Kidney epithelial cell (primary cell): ENCODE results near the gene ZNF684. TPM values are rescaled to one million over a fixed set of nuclear protein-coding genes. Genes with fewer than 3 reads are reported as not detected.
A peak's percentile ranks its signal among the peaks of the same experiment; 100 is the strongest.

Experiments
- DNase-seq: peaks from one replicate; pipeline ENCODE4 v3.0.0-alpha.2; 2010; ENCODE audit warnings: low read depth
- H3K27me3 ChIP-seq: 2 replicates; pipeline ENCODE4 v1.6.0; 2011; ENCODE audit warnings: low read length; ENCODE audit not compliant: control insufficient read depth, insufficient read depth
- H3K36me3 ChIP-seq: 2 replicates; pipeline ENCODE4 v1.5.1; 2011; ENCODE audit warnings: low read length; ENCODE audit not compliant: control insufficient read depth, insufficient read depth
- H3K4me3 ChIP-seq: 2 replicates; pipeline ENCODE4 v1.5.1; 2011; ENCODE audit warnings: low read depth, mild to moderate bottlenecking, control low read depth, low read length
- CTCF ChIP-seq: IDR thresholded peaks from 2 replicates; pipeline ENCODE4 v1.5.1; 2011; ENCODE audit warnings: mild to moderate bottlenecking, moderate library complexity, low read length, control low read depth, inconsistent platforms; ENCODE audit not compliant: insufficient read depth, poor library complexity, severe bottlenecking
- total RNA-seq: library from RNA; depleted of rRNA; stranded (reverse); fragments of >200 nt; gene quantifications from 2 replicates; pipeline ENCODE4 v1.2.3, GENCODE V29; 2015

The ZNF684 gene
- total RNA-seq, 1 donor from 2014 or later, result 2.3 TPM

GRCh38 chr1:40530735-40531380 lies 579 bp upstream of the ZNF684 start:
- Histone ChIP-seq H3K27me3 (no peaks in the 10 kb centered on the region), H3K36me3 (no peaks in the 10 kb centered on the region), H3K4me3 (peak overlapping the region; percentile 79)
- no peak for DNase-seq
- TF ChIP-seq CTCF, result no peak

GRCh38 chr1:40532062-40532389 lies 589 bp downstream of the ZNF684 start:
- no peak for DNase-seq
- TF ChIP-seq CTCF, result no peak
- Histone ChIP-seq H3K4me3 (peak overlapping the region; percentile 79), H3K36me3 (no peaks in the 10 kb centered on the region), H3K27me3 (no peaks in the 10 kb centered on the region)

- H3K4me3 ChIP-seq, result no peak overlapping the region
- DNase-seq, result no peak
- no peaks in the 10 kb centered on the region for H3K27me3 ChIP-seq
- H3K36me3 ChIP-seq, result no peaks in the 10 kb centered on the region
- peak; percentile 52 for TF ChIP-seq CTCF
Observed at GRCh38 chr1:40532844-40533424, 1.5 kb downstream of the ZNF684 start.

- DNase-seq, result no peak
- Histone ChIP-seq H3K4me3 (no peak overlapping the region), H3K36me3 (no peaks in the 10 kb centered on the region), H3K27me3 (no peaks in the 10 kb centered on the region)
- no peak for TF ChIP-seq CTCF
Observed at GRCh38 chr1:40534589-40534988, 3.2 kb downstream of the ZNF684 start.

- DNase-seq, result no peak
- no peaks in the 10 kb centered on the region for H3K27me3 ChIP-seq
- TF ChIP-seq CTCF, result no peak
- H3K4me3 ChIP-seq, result no peak overlapping the region
- H3K36me3 ChIP-seq, result no peaks in the 10 kb centered on the region
Observed at GRCh38 chr1:40535732-40536131, 4.3 kb downstream of the ZNF684 start.

GRCh38 chr1:40539338-40539737 lies 7.9 kb downstream of the ZNF684 start:
- no peaks in the 10 kb centered on the region for H3K36me3 ChIP-seq
- no peak for TF ChIP-seq CTCF
- no peaks in the 10 kb centered on the region for H3K27me3 ChIP-seq
- no peak overlapping the region for H3K4me3 ChIP-seq
- no peak for DNase-seq
